Activated naive CD8-positive, alpha-beta T cell treated with anti-CD3 and anti-CD28 coated beads, Interleukin-2, amount 50 U/mL, for 24 hours (primary cell): ENCODE measurements around the gene ANXA2.

Source experiments
- ATAC-seq: fragments of 150-1000 bp; cut with Tn5 transposase; one replicate; pipeline ENCODE4 v1.10.0; 2021
- DNase-seq: peaks from one replicate; pipeline ENCODE4 v3.0.0; 2021
- H3K27ac Mint-ChIP-seq: one replicate; pipeline ENCODE4 v1.8.0; 2021; ENCODE audit warnings: mild to moderate bottlenecking, mixed read lengths
- H3K27me3 Mint-ChIP-seq: one replicate; pipeline ENCODE4 v1.8.0; 2021; ENCODE audit warnings: mixed read lengths
- H3K36me3 Mint-ChIP-seq: one replicate; pipeline ENCODE4 v1.8.0; 2021; ENCODE audit warnings: low read depth, mixed read lengths
- H3K4me1 Mint-ChIP-seq: one replicate; pipeline ENCODE4 v1.8.0; 2021; ENCODE audit warnings: mixed read lengths
- H3K4me3 Mint-ChIP-seq: one replicate; pipeline ENCODE4 v1.8.0; 2021; ENCODE audit warnings: mild to moderate bottlenecking, moderate library complexity, mixed read lengths
- H3K9me3 Mint-ChIP-seq: one replicate; pipeline ENCODE4 v1.8.0; 2021; ENCODE audit warnings: mixed read lengths

ANXA2 gene

DNA sequence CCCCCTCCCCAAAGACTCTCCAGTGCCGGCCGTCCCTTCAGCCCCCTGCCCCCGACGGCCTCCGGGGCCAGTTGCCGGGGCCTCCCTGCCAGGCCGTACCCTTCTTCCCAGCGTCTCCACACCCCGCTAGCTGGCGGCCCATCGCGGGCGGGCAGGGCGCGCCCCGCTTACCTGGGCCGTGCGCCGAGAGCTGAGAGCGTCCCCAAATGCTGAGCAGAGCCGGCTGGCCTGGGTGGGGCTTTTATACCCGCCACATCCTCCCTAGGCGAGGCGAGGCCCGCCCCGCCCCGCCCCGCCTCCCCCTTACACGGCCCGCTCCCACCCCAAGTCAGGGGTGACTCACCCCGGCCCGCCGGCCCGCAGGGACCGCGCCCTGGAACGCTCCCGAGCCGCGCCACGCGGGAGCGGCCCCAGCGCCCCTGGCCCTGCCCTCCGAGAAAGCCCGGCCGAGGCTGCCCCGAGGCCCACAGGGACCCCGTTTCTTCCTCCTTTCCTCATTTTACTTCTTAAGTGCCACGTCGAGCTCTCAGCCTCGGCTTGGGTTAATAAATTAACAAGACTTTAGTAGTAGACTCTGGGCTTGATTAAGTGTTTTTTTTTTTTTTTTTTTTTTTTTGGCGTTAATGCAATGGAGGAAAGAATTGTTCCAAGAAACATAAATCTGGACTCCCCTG, at the start of gene ANXA2:
Gene ANXA2, minus strand, starts transcription at position 215 of the 674 bp plus-strand sequence. CDS start 11,911 bp downstream, outside the sequence.
- peak within 1 kb of the TSS; percentile 91 for H3K4me3 Mint-ChIP-seq
- peaks cover 46% of the 10 kb centered on the region for H3K4me1 Mint-ChIP-seq
- ATAC-seq (peak; percentile 84), DNase-seq (peak; percentile 84)
- peaks cover 21% of the 10 kb centered on the region for H3K36me3 Mint-ChIP-seq
- H3K27ac Mint-ChIP-seq = peak within 1 kb of the TSS; percentile 89
- H3K27me3 Mint-ChIP-seq = peaks cover 5% of the 10 kb centered on the region
- no peaks in the 10 kb centered on the region for H3K9me3 Mint-ChIP-seq

GRCh38 chr15:60444289-60444912, 46.6 kb upstream of the ANXA2 start:
- peaks cover 36% of the 10 kb centered on the region for H3K36me3 Mint-ChIP-seq
- H3K4me3 Mint-ChIP-seq = no peak overlapping the region
- H3K27ac Mint-ChIP-seq = no peak overlapping the region
- peaks cover 3% of the 10 kb centered on the region for H3K4me1 Mint-ChIP-seq
- no peaks in the 10 kb centered on the region for H3K9me3 Mint-ChIP-seq
- DNase-seq = no peak
- ATAC-seq = no peak
- no peaks in the 10 kb centered on the region for H3K27me3 Mint-ChIP-seq

GRCh38 chr15:60442763-60443162, 45.0 kb upstream of the ANXA2 start:
- H3K9me3 Mint-ChIP-seq = no peaks in the 10 kb centered on the region
- peaks cover 3% of the 10 kb centered on the region for H3K4me1 Mint-ChIP-seq
- ATAC-seq (no peak), DNase-seq (no peak)
- H3K27me3 Mint-ChIP-seq = no peaks in the 10 kb centered on the region
- no peak overlapping the region for H3K4me3 Mint-ChIP-seq
- no peak overlapping the region for H3K27ac Mint-ChIP-seq
- H3K36me3 Mint-ChIP-seq = peaks cover 24% of the 10 kb centered on the region

GRCh38 chr15:60442031-60442650, 44.4 kb upstream of the ANXA2 start:
- Mint-ChIP-seq H3K36me3 (peaks cover 21% of the 10 kb centered on the region), H3K9me3 (no peaks in the 10 kb centered on the region), H3K27me3 (no peaks in the 10 kb centered on the region), H3K4me3 (no peak overlapping the region), H3K4me1 (peaks cover 3% of the 10 kb centered on the region), H3K27ac (no peak overlapping the region)
- no peak for DNase-seq
- no peak for ATAC-seq

- H3K36me3 Mint-ChIP-seq = peaks cover 19% of the 10 kb centered on the region
- DNase-seq (no peak), ATAC-seq (no peak)
- H3K9me3 Mint-ChIP-seq = no peaks in the 10 kb centered on the region
- H3K27me3 Mint-ChIP-seq = no peaks in the 10 kb centered on the region
- no peak overlapping the region for H3K27ac Mint-ChIP-seq
- peaks cover 3% of the 10 kb centered on the region for H3K4me1 Mint-ChIP-seq
- no peak overlapping the region for H3K4me3 Mint-ChIP-seq
These were observed 43.5 kb upstream of the ANXA2 start for GRCh38 chr15:60441331-60441730.

- Mint-ChIP-seq H3K9me3 (no peaks in the 10 kb centered on the region), H3K27ac (no peak overlapping the region), H3K36me3 (peaks cover 31% of the 10 kb centered on the region), H3K27me3 (no peaks in the 10 kb centered on the region), H3K4me1 (peaks cover 3% of the 10 kb centered on the region), H3K4me3 (no peak overlapping the region)
- ATAC-seq = no peak
- no peak for DNase-seq
These were observed 40.9 kb upstream of the ANXA2 start for GRCh38 chr15:60438646-60439045.

- Mint-ChIP-seq H3K36me3 (peaks cover 18% of the 10 kb centered on the region), H3K27ac (no peak overlapping the region), H3K9me3 (no peaks in the 10 kb centered on the region), H3K4me1 (peaks cover under 1% of the 10 kb centered on the region), H3K27me3 (no peaks in the 10 kb centered on the region), H3K4me3 (no peak overlapping the region)
- no peak for ATAC-seq
- no peak for DNase-seq
These were observed 31.1 kb upstream of the ANXA2 start for GRCh38 chr15:60428935-60429334.

DNA sequence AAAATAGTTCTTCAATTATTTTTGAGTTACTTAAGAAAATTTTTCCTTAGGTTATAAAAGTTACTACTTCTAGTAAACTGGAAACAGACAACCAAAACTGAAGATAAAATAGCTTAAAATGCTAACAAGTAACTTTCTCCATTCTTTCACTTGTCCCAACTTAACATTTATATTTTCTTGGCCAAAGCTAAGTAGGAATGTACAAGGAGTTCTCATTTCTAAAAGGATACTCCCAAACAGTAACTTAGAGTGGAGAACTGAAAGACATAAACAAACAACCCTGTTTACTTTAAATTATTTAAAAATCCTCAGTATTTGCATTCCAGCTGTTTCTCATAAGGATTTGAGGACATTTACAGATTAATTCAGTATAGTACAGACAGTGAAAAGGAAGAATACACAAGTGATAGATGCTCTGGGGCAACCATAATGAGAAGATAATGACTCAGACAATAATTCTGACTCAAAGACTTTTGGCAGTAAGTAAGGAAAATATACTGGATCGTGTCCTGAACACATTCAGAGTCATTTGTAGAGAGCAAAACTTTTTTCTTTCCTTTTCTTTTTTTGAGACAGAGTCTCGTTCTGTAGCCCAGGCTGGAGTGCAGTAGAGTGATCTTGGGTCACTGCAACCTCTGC, 29.2 kb upstream of the ANXA2 start:
- peaks cover 20% of the 10 kb centered on the region for H3K36me3 Mint-ChIP-seq

DNA sequence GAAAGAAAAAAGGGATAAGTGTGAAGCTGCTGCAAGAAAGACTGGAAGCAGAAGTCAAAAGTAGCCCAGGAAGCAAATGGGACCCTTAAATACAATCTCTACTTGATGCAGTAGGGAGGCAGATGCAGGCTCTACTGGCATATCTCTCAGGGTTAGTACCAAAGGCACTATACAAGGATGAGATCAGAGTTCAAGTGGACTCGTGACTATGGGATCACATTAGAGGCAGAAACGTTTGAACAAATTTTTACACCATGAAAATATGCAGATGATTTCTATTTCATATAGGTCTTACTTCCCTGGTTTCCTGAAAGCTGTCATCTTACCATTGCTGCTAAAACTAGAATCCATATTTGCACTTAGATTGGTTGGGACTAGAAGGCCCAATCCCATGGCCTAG, 27.7 kb upstream of the ANXA2 start:
- H3K27me3 Mint-ChIP-seq = no peaks in the 10 kb centered on the region
- H3K9me3 Mint-ChIP-seq = no peaks in the 10 kb centered on the region
- peaks cover 7% of the 10 kb centered on the region for H3K4me1 Mint-ChIP-seq
- H3K4me3 Mint-ChIP-seq = no peak overlapping the region
- DNase-seq (no peak), ATAC-seq (no peak)
- H3K36me3 Mint-ChIP-seq = peaks cover 18% of the 10 kb centered on the region
- H3K27ac Mint-ChIP-seq = no peak overlapping the region

More for the DNA sequence above, 29.2 kb upstream of the ANXA2 start:
- no peaks in the 10 kb centered on the region for H3K9me3 Mint-ChIP-seq
- DNase-seq (no peak), ATAC-seq (no peak)
- H3K4me3 Mint-ChIP-seq = no peak overlapping the region
- H3K4me1 Mint-ChIP-seq = peaks cover 7% of the 10 kb centered on the region
- no peaks in the 10 kb centered on the region for H3K27me3 Mint-ChIP-seq
- no peak overlapping the region for H3K27ac Mint-ChIP-seq

DNA sequence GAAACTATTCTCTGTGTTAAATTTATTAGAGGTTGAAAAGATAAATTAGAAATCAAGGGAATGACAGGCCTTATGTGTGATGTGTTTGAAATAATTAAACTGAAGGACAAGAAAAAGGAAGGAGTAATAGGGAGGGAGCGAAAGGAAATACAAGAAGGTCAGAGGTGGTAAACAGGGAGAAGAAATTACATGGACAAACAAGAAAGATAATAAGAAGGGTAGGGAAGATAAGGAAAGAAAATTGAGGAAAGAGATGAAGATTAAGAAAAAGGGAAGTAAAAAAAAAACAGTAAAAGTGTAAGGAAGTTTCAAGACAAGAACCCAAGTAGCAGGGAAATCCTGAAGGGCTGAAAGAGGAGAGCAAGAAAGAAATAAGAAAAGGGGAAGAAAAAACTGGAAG, 26.2 kb upstream of the ANXA2 start:
- Mint-ChIP-seq H3K27ac (no peak overlapping the region), H3K4me1 (peaks cover 7% of the 10 kb centered on the region), H3K36me3 (peaks cover 22% of the 10 kb centered on the region), H3K4me3 (no peak overlapping the region), H3K27me3 (no peaks in the 10 kb centered on the region), H3K9me3 (no peaks in the 10 kb centered on the region)
- no peak for DNase-seq
- no peak for ATAC-seq

GRCh38 chr15:60423537-60423936, 25.8 kb upstream of the ANXA2 start:
- no peak overlapping the region for H3K4me3 Mint-ChIP-seq
- H3K27ac Mint-ChIP-seq = no peak overlapping the region
- ATAC-seq (no peak), DNase-seq (no peak)
- no peaks in the 10 kb centered on the region for H3K27me3 Mint-ChIP-seq
- H3K9me3 Mint-ChIP-seq = no peaks in the 10 kb centered on the region
- peaks cover 21% of the 10 kb centered on the region for H3K36me3 Mint-ChIP-seq
- peaks cover 7% of the 10 kb centered on the region for H3K4me1 Mint-ChIP-seq

DNA sequence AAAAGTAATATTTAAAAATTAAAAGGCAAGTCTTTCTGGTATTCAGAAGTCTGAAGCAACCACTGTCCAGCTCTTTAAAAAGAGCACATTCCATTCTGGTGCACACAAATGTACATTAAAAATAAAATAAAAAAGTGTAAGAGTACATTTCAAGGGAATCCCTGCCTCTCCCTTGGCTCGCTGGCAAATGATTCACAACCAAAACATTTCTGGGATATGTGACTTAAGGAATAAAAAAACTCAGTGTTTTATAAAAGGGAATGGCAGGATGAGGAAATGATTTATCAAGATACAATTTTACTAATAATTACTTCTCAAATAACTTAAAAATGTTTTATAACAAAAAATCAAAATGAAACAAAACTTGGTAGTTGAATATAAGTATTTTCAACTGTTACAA, 23.8 kb upstream of the ANXA2 start:
- no peak overlapping the region for H3K27ac Mint-ChIP-seq
- peaks cover 7% of the 10 kb centered on the region for H3K4me1 Mint-ChIP-seq
- DNase-seq (no peak), ATAC-seq (no peak)
- H3K4me3 Mint-ChIP-seq = no peak overlapping the region
- H3K36me3 Mint-ChIP-seq = peaks cover 16% of the 10 kb centered on the region
- H3K27me3 Mint-ChIP-seq = no peaks in the 10 kb centered on the region
- H3K9me3 Mint-ChIP-seq = no peaks in the 10 kb centered on the region

DNA sequence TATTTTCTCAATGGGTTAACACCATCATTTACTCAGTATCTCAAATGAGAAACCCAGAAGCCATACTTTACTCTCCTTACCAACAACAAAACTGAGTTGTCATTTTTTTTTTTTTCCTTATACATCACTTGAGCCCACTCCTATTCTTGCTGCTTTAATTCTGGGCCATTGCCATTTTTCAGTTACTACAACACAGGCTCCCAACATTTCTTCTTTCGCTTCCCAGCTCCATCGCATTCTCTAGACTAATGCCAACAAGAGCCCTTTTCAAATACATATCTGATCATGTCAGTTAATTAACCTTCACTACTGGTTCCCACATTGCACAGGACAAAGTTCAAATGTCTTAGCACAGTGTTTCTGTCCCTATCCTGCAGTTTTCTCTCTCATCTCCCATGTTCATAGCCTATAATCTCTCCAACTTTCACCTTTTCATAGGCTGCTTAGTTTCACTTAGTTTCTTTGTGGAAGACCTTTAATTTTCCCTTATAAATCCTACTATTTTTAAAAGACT, 22.5 kb upstream of the ANXA2 start:
- Mint-ChIP-seq H3K27ac (no peak overlapping the region), H3K4me1 (peaks cover 7% of the 10 kb centered on the region), H3K4me3 (no peak overlapping the region), H3K27me3 (no peaks in the 10 kb centered on the region), H3K36me3 (peaks cover 16% of the 10 kb centered on the region), H3K9me3 (no peaks in the 10 kb centered on the region)
- DNase-seq = no peak
- ATAC-seq = no peak

- Mint-ChIP-seq H3K36me3 (peaks cover 16% of the 10 kb centered on the region), H3K4me3 (no peak overlapping the region), H3K27me3 (no peaks in the 10 kb centered on the region), H3K4me1 (peaks cover 7% of the 10 kb centered on the region), H3K9me3 (no peaks in the 10 kb centered on the region), H3K27ac (no peak overlapping the region)
- DNase-seq (no peak), ATAC-seq (no peak)
These were observed 22.0 kb upstream of the ANXA2 start for GRCh38 chr15:60419753-60420152.

DNA sequence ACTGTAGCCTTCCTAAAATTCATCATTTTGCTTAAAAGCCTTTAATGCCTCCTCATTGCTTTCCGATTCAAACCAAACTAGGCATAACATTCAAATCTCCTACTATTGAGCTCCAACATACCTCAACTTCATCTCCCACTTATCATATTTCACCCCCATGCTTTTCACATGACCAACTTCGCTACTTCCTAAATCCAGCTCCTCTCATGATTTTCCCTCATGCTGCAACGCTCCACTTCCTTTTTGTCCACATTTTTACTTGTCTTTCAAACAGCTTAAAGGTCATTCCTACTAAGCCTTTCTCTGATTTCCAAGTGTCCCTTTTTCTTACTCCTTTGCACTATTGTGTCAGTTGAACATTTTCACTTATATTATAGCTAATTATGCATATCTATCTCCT, 20.3 kb upstream of the ANXA2 start:
- Mint-ChIP-seq H3K36me3 (peaks cover 12% of the 10 kb centered on the region), H3K27me3 (no peaks in the 10 kb centered on the region), H3K4me3 (no peak overlapping the region), H3K27ac (no peak overlapping the region), H3K4me1 (peaks cover 1% of the 10 kb centered on the region), H3K9me3 (no peaks in the 10 kb centered on the region)
- ATAC-seq (no peak), DNase-seq (no peak)
